AG04450 (cell line): ENCODE results near the gene EPS15. TPM values are rescaled to one million over a fixed set of nuclear protein-coding genes. Genes with fewer than 3 reads are reported as not detected.

Experiments
- CTCF ChIA-PET: fragments of 300-600, 350-600 bp; formaldehyde crosslinking; extraction: SDS; loops from one replicate; lab custom pipeline; 2022; ENCODE audit warnings: antibody characterized with exemption, inconsistent platforms; lab: Charles Lee
- POLR2A ChIA-PET: fragments of 350-600 bp; formaldehyde crosslinking; extraction: SDS; loops from one replicate; lab custom pipeline; 2021; ENCODE audit warnings: antibody characterized with exemption, inconsistent platforms; lab: Yijun Ruan, JAX
- DNase-seq: peaks from one replicate; pipeline ENCODE4 v3.0.0-alpha.2; 2011; ENCODE audit warnings: low read depth, low spot score
- H3K27ac ChIP-seq: one replicate; pipeline ENCODE4 v1.5.1; 2012; ENCODE audit warnings: low read depth, low read length, control low read depth
- H3K27me3 ChIP-seq: one replicate; pipeline ENCODE4 v1.6.0; 2012; ENCODE audit warnings: low read length; ENCODE audit not compliant: control insufficient read depth, insufficient read depth
- H3K4me3 ChIP-seq: 2 replicates; pipeline ENCODE4 v1.5.1; 2011; ENCODE audit warnings: mild to moderate bottlenecking, low read depth, low read length, control low read depth
- H3K9me3 ChIP-seq: 2 replicates; pipeline ENCODE4 v1.5.1; 2012; ENCODE audit warnings: low read length; ENCODE audit not compliant: control insufficient read depth, insufficient read depth
- CTCF ChIP-seq: IDR thresholded peaks from 2 replicates; pipeline ENCODE4 v1.5.1; 2011; ENCODE audit warnings: low read depth, low read length, control low read depth, inconsistent platforms
- polyA plus RNA-seq: library from polyadenylated mRNA; depleted of rRNA; stranded (reverse); fragments of >200 nt; gene quantifications from 2 replicates; pipeline ENCODE4 v1.2.3, GENCODE V29; 2011

Gene EPS15
- polyA plus RNA-seq, 1 experiment = 55.4 TPM

- no peaks in the 10 kb centered on the region for H3K9me3 ChIP-seq
- no peak overlapping the region for H3K4me3 ChIP-seq
- POLR2A ChIA-PET = no interaction called here
- peaks cover 27% of the 10 kb centered on the region for H3K27me3 ChIP-seq
- CTCF ChIA-PET = no interaction called here
- no peak overlapping the region for H3K27ac ChIP-seq
- TF ChIP-seq CTCF = no peak
- no peak for DNase-seq
Observed at GRCh38 chr1:51342591-51343206, 176.4 kb downstream of the EPS15 start.

- TF ChIP-seq CTCF = no peak
- H3K27ac ChIP-seq = no peak overlapping the region
- H3K9me3 ChIP-seq = no peaks in the 10 kb centered on the region
- ChIA-PET CTCF (no interaction called here), POLR2A (no interaction called here)
- peaks cover 27% of the 10 kb centered on the region for H3K27me3 ChIP-seq
- no peak overlapping the region for H3K4me3 ChIP-seq
- DNase-seq = no peak
Observed at GRCh38 chr1:51341876-51342496, 177.1 kb downstream of the EPS15 start.

GRCh38 chr1:51340380-51340779 lies 178.7 kb downstream of the EPS15 start:
- CTCF ChIA-PET = interaction anchor here (0.6 kb wide), 1 partner anchor 19 kb away, joined by 4 read pairs; no protein-coding TSS in a partner anchor
- Histone ChIP-seq H3K4me3 (no peak overlapping the region), H3K27ac (no peak overlapping the region), H3K27me3 (peaks cover 28% of the 10 kb centered on the region), H3K9me3 (no peaks in the 10 kb centered on the region)
- TF ChIP-seq CTCF = no peak
- no peak for DNase-seq
- POLR2A ChIA-PET = no interaction called here

- no peak for TF ChIP-seq CTCF
- H3K27me3 ChIP-seq = peaks cover 4% of the 10 kb centered on the region
- CTCF ChIA-PET = no interaction called here
- no peak overlapping the region for H3K27ac ChIP-seq
- DNase-seq = no peak
- H3K9me3 ChIP-seq = no peaks in the 10 kb centered on the region
- no peak overlapping the region for H3K4me3 ChIP-seq
- POLR2A ChIA-PET = no interaction called here
Observed at GRCh38 chr1:51336711-51337110, 182.4 kb downstream of the EPS15 start.

GRCh38 chr1:51336004-51336403 lies 183.1 kb downstream of the EPS15 start:
- ChIA-PET POLR2A (no interaction called here), CTCF (no interaction called here)
- TF ChIP-seq CTCF = no peak

More at GRCh38 chr1:51336004-51336403, 183.1 kb downstream of the EPS15 start:
- H3K27me3 ChIP-seq = peaks cover 4% of the 10 kb centered on the region
- H3K27ac ChIP-seq = no peak overlapping the region
- no peak overlapping the region for H3K4me3 ChIP-seq
- H3K9me3 ChIP-seq = no peaks in the 10 kb centered on the region
- no peak for DNase-seq
